PC-9 (cell line): ENCODE measurements around the gene CHMP2B.

Experiments
- CTCF ChIP-seq: fragments of 200-600 bp; sonication (generic); conservative IDR thresholded peaks from 2 replicates; pipeline ENCODE4 v1.6.1; 2017; ENCODE audit warnings: mixed run types, antibody characterized with exemption, mild to moderate bottlenecking, moderate library complexity
- EZH2 ChIP-seq: fragments of 200-600 bp; sonication (generic); IDR thresholded peaks from 2 replicates; pipeline ENCODE4 v1.8.0; 2017; ENCODE audit warnings: antibody characterized with exemption, low read depth

GRCh38 chr3:87248831-87249230 is 21.7 kb downstream of the CHMP2B start:
- TF ChIP-seq CTCF (no peak), EZH2 (no peak)
